ENCODE results near the gene RNF31.

Gene RNF31

DNA sequence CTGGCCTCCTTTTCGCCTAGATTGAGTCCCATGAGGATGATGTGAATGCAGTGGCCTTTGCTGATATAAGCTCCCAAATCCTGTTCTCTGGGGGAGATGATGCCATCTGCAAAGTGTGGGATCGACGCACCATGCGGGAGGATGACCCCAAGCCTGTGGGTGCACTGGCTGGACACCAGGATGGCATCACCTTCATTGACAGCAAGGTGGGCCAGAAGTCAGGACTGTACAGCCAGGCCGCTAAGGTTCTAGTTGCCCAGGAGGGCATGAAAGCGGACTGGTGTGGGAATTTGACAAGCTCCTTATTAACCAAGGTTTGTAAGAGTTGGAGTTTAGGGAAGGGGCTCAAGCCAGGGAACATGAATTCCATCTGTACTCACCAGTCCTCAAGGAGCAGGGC lies 27.6 kb upstream of the RNF31 start:
- H3K4me3 ChIP-seq (ENCODE audit: low read length): no peak overlapping the region
- DNase-seq (ENCODE audit: low read depth): no peak
- TF ChIP-seq, protein P1, sequence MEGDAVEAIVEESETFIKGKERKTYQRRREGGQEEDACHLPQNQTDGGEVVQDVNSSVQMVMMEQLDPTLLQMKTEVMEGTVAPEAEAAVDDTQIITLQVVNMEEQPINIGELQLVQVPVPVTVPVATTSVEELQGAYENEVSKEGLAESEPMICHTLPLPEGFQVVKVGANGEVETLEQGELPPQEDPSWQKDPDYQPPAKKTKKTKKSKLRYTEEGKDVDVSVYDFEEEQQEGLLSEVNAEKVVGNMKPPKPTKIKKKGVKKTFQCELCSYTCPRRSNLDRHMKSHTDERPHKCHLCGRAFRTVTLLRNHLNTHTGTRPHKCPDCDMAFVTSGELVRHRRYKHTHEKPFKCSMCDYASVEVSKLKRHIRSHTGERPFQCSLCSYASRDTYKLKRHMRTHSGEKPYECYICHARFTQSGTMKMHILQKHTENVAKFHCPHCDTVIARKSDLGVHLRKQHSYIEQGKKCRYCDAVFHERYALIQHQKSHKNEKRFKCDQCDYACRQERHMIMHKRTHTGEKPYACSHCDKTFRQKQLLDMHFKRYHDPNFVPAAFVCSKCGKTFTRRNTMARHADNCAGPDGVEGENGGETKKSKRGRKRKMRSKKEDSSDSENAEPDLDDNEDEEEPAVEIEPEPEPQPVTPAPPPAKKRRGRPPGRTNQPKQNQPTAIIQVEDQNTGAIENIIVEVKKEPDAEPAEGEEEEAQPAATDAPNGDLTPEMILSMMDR (IDR thresholded peaks at IDR 0.05; ENCODE audit: insufficient read depth, low read depth, low read length, missing control alignments): no peak

DNA sequence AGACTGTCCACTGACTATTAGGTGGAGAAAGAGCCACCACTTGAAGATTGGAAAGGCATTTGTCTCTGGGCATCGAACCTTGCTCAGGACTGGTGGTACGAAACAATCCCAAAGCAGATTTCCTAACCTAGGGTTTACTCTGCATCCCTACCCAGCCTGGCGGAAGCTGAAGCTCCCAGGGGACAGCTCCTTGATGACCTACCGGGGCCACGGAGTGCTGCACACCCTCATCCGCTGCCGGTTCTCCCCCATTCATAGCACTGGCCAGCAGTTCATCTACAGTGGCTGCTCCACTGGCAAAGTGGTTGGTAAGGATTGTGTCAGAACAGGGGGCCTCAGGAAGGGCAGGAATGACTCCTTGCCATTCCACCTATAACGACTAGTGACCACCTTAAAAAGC lies 26.1 kb upstream of the RNF31 start:
- TF ChIP-seq, protein P1 (IDR thresholded peaks at IDR 0.05; ENCODE audit: insufficient read depth, low read depth, low read length, missing control alignments): no peak
- DNase-seq (ENCODE audit: low read depth): no peak

DNA sequence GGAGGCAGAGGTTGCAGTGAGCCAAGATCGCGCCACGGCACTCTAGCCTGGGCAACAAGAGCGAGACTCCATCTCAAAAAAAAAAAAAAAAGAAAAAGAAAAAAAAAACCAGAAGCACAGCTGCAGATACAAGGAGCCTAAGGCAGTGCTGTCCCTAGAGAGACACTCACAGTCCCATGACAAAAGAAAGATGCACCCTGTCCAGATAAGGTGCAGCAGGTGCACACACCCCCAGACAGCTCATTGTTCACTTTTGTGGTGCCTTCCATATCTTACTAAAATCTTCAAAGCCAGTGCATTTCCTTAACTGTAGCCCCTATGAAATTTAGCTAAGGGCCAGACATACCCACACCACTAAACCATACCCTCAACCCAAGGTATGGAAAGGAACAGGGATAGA lies 24.9 kb upstream of the RNF31 start:
- no peak for DNase-seq (ENCODE audit: low read depth)
- TF ChIP-seq, protein P1 (IDR thresholded peaks at IDR 0.05; ENCODE audit: insufficient read depth, low read depth, low read length, missing control alignments): no peak

More for the DNA sequence above, 26.1 kb upstream of the RNF31 start:
- no peak overlapping the region for H3K4me3 ChIP-seq (ENCODE audit: low read length)

DNA sequence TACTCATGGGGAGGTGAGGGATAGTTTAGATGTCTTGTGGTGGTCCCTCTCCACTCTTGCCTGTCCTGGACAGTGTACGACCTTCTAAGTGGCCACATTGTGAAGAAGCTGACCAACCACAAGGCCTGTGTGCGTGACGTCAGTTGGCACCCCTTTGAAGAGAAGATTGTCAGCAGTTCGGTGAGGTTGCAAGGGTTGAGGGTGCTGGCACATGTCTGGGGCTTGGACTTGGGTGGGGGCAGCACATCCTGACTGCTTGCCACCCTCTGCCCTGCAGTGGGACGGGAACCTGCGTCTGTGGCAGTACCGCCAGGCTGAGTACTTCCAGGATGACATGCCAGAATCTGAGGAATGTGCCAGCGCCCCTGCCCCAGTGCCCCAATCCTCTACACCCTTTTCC lies 24.4 kb upstream of the RNF31 start:
- no peak for DNase-seq (ENCODE audit: low read depth)
- TF ChIP-seq, protein P1 (IDR thresholded peaks at IDR 0.05; ENCODE audit: insufficient read depth, low read depth, low read length, missing control alignments): no peak
- H3K4me3 ChIP-seq (ENCODE audit: low read length): no peak overlapping the region

More for the DNA sequence above, 24.9 kb upstream of the RNF31 start:
- no peak overlapping the region for H3K4me3 ChIP-seq (ENCODE audit: low read length)

DNA sequence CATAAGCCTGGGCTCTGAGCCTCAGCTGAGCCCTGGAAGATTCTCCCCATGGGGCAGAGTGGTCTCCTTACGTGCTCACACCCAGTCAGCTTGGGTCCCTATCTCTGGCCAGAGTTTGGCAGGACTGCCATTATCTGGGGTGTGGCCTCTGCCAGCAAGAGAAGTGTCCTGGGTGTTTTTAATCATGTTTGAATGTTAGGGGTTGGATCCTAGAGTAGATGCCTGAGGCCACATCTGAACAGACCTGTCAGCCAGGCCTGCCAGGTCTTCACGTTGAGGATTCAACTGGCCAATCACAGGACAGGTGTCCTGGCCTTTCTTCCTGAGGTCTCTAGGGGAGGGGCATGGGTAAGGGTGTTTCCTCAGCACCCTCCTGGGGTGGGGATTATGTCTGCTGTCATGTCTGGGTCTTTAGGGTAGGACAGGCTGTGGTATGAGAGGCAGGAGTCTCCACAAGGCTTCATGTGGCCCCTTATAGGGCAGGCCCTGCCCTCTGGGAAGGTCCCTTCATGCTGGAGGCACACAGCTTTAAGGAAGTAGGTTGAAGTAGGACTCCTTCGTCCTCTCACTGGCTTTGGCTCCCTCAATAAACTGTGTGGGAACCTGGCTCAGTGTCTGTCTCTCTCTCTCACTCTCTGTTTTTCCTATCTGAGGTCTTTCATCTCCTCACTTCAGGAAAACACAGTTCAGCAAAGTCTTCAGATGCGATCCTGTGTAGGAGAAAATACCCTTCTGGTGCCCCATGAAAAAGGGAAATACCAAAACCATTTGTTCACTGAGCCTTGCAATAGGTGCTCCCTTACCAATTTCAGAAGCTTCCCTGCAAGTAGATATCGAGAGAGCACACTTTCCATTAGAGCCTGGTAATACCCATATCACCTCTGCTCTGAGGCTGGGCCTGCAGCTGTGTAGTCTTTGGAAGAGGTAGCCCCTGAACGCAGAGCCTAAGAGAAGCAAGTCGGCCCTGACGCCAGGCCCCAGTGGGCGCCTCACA lies 23.6 kb upstream of the RNF31 start:
- TF ChIP-seq, protein P1 (IDR thresholded peaks at IDR 0.05; ENCODE audit: insufficient read depth, low read depth, low read length, missing control alignments): no peak
- H3K4me3 ChIP-seq (ENCODE audit: low read length): no peak overlapping the region
- DNase-seq (ENCODE audit: low read depth): no peak

DNA sequence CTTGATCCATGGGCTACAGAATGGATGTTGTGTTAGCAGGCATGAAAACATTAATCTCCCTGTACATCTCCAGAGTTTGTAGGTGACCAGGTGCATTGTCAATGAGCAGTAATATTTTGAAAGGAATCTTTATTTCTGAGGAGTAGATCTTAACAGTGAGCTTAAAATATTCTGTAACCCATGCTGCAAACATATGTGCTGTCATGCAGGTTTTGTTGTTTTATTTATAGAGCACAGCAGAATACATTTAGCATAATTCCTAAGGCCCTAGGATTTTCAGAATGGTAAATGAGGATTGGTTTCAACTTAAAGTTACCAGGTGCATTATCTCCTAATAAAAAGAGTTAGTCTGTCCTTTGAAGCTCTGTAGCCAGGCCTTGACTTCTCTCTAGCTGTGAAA lies 20.4 kb upstream of the RNF31 start:
- H3K4me3 ChIP-seq (ENCODE audit: low read length): no peak overlapping the region
- TF ChIP-seq, protein P1 (IDR thresholded peaks at IDR 0.05; ENCODE audit: insufficient read depth, low read depth, low read length, missing control alignments): no peak
- no peak for DNase-seq (ENCODE audit: low read depth)
